ENCODE results near the gene GASK1B. TPM values are rescaled to one million over a fixed set of nuclear protein-coding genes. Genes with fewer than 3 reads are reported as not detected.

The GASK1B gene
- total RNA-seq, 2 donors from 2014 or later: 15.5 to 22.3 TPM

DNA sequence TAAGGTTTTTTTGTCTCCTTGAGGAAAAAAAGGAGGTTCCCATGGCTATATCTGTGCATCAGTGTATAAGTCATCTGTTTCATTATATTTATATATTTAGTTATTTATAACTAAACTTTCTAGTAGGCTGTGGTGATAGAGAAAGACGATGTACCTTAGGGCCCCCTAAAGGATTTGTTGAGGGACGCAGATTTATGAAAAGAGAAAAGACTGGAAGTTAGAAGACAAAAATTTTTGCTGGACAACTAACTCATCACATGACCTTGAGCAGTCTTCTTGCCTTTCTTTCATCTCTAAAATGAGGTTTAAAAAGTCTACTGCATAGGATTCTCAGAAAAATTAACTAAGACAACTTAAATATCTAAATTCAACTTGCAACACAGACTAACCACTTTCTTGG is 6.1 kb downstream of the GASK1B start:
- Histone ChIP-seq H3K27me3 (no peaks in the 10 kb centered on the region), H3K4me1 (peaks cover 29% of the 10 kb centered on the region), H3K27ac (no peak overlapping the region), H3K4me3 (no peak overlapping the region), H3K9me3 (no peaks in the 10 kb centered on the region), H3K36me3 (replicated peaks in 1 of 2; ENCODE audit: insufficient read depth in 1 of 2, low read depth in 2 of 2) (no peaks in the 10 kb centered on the region)
- WGBS, 2 donors: 50 to 53% methylated on average over 2 of the region's 2 CpGs
- TF ChIP-seq, protein P1, sequence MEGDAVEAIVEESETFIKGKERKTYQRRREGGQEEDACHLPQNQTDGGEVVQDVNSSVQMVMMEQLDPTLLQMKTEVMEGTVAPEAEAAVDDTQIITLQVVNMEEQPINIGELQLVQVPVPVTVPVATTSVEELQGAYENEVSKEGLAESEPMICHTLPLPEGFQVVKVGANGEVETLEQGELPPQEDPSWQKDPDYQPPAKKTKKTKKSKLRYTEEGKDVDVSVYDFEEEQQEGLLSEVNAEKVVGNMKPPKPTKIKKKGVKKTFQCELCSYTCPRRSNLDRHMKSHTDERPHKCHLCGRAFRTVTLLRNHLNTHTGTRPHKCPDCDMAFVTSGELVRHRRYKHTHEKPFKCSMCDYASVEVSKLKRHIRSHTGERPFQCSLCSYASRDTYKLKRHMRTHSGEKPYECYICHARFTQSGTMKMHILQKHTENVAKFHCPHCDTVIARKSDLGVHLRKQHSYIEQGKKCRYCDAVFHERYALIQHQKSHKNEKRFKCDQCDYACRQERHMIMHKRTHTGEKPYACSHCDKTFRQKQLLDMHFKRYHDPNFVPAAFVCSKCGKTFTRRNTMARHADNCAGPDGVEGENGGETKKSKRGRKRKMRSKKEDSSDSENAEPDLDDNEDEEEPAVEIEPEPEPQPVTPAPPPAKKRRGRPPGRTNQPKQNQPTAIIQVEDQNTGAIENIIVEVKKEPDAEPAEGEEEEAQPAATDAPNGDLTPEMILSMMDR (IDR thresholded peaks at IDR 0.05): no peak
- no peak for TF ChIP-seq POLR2A (IDR thresholded peaks at IDR 0.05)
- intact Hi-C loops (cut with DNase I): loop anchor here (5.0 kb wide), 1 partner anchor 174 kb away; no protein-coding TSS in a partner anchor
- ATAC-seq (no peak), DNase-seq (no peak)

DNA sequence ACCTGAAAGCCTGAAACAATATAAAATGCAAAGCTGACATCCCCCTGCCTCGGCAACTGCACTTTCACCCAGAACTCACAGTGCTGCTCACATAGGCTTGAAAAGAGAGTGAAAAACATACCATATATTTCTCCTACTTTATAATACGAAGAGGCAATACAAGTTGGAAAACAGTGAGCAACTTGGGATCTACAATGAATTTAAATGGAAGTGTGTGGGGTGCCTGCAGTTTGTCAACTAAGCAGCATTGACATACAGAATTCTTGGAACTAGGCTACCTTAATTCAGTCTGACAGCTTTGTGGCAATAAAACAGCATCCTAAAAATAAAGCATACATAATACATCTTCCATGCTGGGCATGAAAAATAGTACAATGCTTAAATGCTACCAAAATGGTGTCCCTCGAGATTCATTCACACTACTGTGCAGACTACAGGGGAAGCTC is 8.0 kb downstream of the GASK1B start:
- Histone ChIP-seq H3K27me3 (no peaks in the 10 kb centered on the region), H3K4me1 (peaks cover 15% of the 10 kb centered on the region), H3K27ac (peak overlapping the region in 1 of 4 donors; percentile 20), H3K9me3 (no peaks in the 10 kb centered on the region), H3K4me3 (no peak overlapping the region), H3K36me3 (replicated peaks in 1 of 2; ENCODE audit: insufficient read depth in 1 of 2, low read depth in 2 of 2) (no peaks in the 10 kb centered on the region)
- 63 to 68% methylated on average over 3 of the region's 3 CpGs for WGBS, 2 donors
- DNase-seq: no peak
- TF ChIP-seq, protein P1 (IDR thresholded peaks at IDR 0.05): no peak
- TF ChIP-seq POLR2A (IDR thresholded peaks at IDR 0.05): no peak
- intact Hi-C loops (cut with DNase I): loop anchor here (5.0 kb wide), 1 partner anchor 172 kb away; no protein-coding TSS in a partner anchor
- ATAC-seq: no peak

DNA sequence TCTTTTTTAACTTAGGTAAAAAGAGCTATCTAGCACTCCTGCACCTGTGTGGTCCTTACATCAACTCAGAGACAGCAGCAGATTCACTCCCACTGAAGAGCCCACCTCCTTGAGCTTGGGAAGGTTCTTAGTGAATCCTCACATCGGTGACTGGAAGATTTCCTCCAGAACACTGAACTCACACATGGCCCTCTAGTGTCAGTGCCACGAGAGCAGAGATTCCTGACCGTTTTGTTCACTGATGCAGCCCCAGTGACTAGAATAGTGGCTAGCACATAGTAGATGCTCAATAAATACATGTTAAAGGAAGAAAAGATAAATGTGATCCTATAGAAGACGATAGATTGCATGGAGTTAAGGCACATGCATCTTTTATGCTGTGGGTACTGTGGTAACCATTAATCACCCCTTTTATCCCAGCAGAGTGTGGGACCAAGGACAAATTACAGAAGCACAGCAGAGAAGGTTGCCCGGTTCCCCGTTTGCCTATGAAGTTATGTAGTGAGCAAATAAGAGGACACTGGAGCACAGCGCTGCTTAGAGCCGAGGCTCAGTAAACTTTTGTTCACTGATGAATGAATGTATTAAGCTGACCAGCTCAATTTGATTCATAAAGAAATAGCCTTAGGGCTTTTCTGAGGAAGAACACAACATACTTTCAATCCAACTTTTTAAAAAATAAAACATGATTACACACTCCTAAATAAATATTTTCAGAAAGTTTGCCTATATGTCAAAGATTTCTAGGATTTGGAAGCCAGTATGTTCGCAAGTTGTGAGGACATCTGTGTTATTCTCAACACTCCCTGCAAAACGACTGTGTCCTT is 8.7 kb downstream of the GASK1B start:
- TF ChIP-seq POLR2A (IDR thresholded peaks at IDR 0.05): no peak
- TF ChIP-seq, protein P1 (IDR thresholded peaks at IDR 0.05): no peak
- Histone ChIP-seq H3K27ac (peak overlapping the region in 1 of 4 donors; percentile 20), H3K9me3 (no peaks in the 10 kb centered on the region), H3K27me3 (no peaks in the 10 kb centered on the region), H3K4me3 (no peak overlapping the region), H3K36me3 (replicated peaks in 1 of 2; ENCODE audit: insufficient read depth in 1 of 2, low read depth in 2 of 2) (no peaks in the 10 kb centered on the region), H3K4me1 (peaks cover 15% of the 10 kb centered on the region)
- intact Hi-C loops (cut with DNase I): no loop called here
- peak in 1 of 4 donors; percentile 8 for DNase-seq
- peak; percentile 28 for ATAC-seq
- 42 to 49% methylated on average over 10 of the region's 10 CpGs for WGBS, 2 donors

DNA sequence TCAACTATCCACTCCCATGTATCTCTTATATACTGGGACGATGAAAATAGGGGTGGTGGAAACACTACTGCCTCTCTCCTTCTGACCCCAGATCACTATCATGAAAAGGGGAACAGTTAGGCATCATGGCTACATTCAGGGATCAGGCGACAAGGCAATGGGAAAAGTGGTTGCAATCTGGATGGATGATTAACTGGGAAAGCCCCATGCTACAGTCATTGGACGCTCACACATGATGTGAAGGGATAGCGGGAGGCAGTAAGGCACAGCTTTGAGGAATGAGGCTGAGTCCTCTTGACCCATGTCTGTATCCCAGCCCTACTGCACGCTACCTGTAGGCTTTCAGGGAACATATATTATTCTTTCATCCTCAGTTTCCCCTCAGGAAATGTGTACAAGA is 10.2 kb downstream of the GASK1B start:
- 82 to 84% methylated on average over 5 of the region's 5 CpGs for WGBS, 2 donors
- H3K27ac ChIP-seq: no peak overlapping the region
- no peaks in the 10 kb centered on the region for H3K36me3 ChIP-seq (replicated peaks in 1 of 2; ENCODE audit: insufficient read depth in 1 of 2, low read depth in 2 of 2)
- DNase-seq (no peak), ATAC-seq (no peak)
- peaks cover 6% of the 10 kb centered on the region for H3K4me1 ChIP-seq
- TF ChIP-seq POLR2A (IDR thresholded peaks at IDR 0.05): no peak
- TF ChIP-seq, protein P1 (IDR thresholded peaks at IDR 0.05): no peak
- no peaks in the 10 kb centered on the region for H3K9me3 ChIP-seq
- no peaks in the 10 kb centered on the region for H3K27me3 ChIP-seq
- no peak overlapping the region for H3K4me3 ChIP-seq
- intact Hi-C loops (cut with DNase I): no loop called here
